ENCODE results near the gene EFEMP2. TPM values are rescaled to one million over a fixed set of nuclear protein-coding genes. Genes with fewer than 3 reads are reported as not detected.

The EFEMP2 gene
- total RNA-seq, 1 experiment from 2014 or later: 26.2 TPM

DNA sequence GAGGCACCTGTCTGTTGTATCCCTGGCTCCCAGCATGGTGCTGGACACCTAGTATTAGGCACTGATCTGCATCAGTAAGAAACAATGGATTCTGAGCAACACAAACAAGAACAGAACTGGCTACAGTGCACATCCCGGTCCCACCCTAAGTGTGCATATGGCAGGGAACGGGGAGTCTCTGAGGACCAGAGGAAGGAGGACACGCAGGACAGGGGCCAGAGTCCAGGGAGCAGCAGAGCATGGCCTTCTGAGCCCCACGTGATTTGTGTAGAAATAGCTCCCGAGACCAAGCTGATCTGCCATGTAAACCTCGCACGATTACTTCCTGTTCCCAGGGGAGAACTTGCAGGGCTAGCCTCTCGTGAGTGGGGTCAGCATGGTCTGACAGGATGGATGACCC lies 51.5 kb downstream of the EFEMP2 start:
- Histone ChIP-seq H3K23me2 (ENCODE audit: insufficient read length, low read depth, low read length, poor library complexity, severe bottlenecking) (peaks cover 3% of the 10 kb centered on the region), H4K8ac (replicated peaks; ENCODE audit: insufficient read length, low read depth, low read length) (no peak overlapping the region), H3K4me2 (ENCODE audit: insufficient read depth, insufficient read length, low read length) (no peak overlapping the region), H2BK120ac (ENCODE audit: low read depth, low read length, poor library complexity, severe bottlenecking) (no peak overlapping the region), H2BK5ac (ENCODE audit: insufficient read length, low read length) (no peak overlapping the region), H3K23ac (ENCODE audit: insufficient read length, low read depth, low read length) (no peak overlapping the region), H4K91ac (ENCODE audit: insufficient read length, low read depth, low read length) (no peak overlapping the region), H2AK5ac (ENCODE audit: insufficient read length, low read length) (peak overlapping the region; percentile 5), H4K5ac (ENCODE audit: insufficient read length, low read depth, low read length) (no peak overlapping the region), H3K18ac (ENCODE audit: insufficient read length, low read depth, low read length) (no peak overlapping the region), H3K27ac (ENCODE audit: insufficient read length, low read depth, low read length) (no peak overlapping the region), H3K9me3 (ENCODE audit: control insufficient read depth, low read depth, low read length) (no peaks in the 10 kb centered on the region), H3K79me1 (ENCODE audit: insufficient read depth, low read depth, low read length, poor library complexity, severe bottlenecking) (no peaks in the 10 kb centered on the region), H3K79me2 (ENCODE audit: insufficient read depth, low read length) (no peaks in the 10 kb centered on the region), H2BK12ac (ENCODE audit: insufficient read length, low read depth, low read length) (no peak overlapping the region), H3K56ac (ENCODE audit: insufficient read length, low read depth, low read length) (no peak overlapping the region), H3K27me3 (ENCODE audit: insufficient read depth, low read length) (no peaks in the 10 kb centered on the region), H3K9ac (ENCODE audit: extremely low read depth, insufficient read length, low read length) (no peak overlapping the region), H3K14ac (ENCODE audit: insufficient read depth, low read length) (no peak overlapping the region), H3T11ph (ENCODE audit: low read length) (no peak overlapping the region), H3K4ac (ENCODE audit: low read depth, low read length) (no peak overlapping the region), H2BK20ac (ENCODE audit: low read depth, low read length, poor library complexity, severe bottlenecking) (no peak overlapping the region), H2BK15ac (ENCODE audit: low read depth, low read length) (no peak overlapping the region), H4K20me1 (ENCODE audit: control insufficient read depth, insufficient read depth, insufficient read length) (no peaks in the 10 kb centered on the region), H3K4me1 (ENCODE audit: insufficient read depth, low read length) (no peaks in the 10 kb centered on the region), H2AFZ (ENCODE audit: low read length) (no peak overlapping the region)
- Mint-ChIP-seq H3K36me3 (ENCODE audit: insufficient read depth in 1 of 3, low read depth in 3 of 3) (no peaks in the 10 kb centered on the region; a peak in 1 of 7 replicates), H3K4me3 (no peak overlapping the region), H3K27me3 (ENCODE audit: low read depth) (peaks cover 17% of the 10 kb centered on the region), H3K27ac (no peak overlapping the region), H3K4me1 (peaks cover 0 to 8% of the 10 kb centered on the region in 2 experiments; a peak in 1 of 4 replicates), H3K9me3 (no peaks in the 10 kb centered on the region; a peak in 1 of 5 replicates)
- DNase-seq: no peak
- TF ChIP-seq CTCF (conservative IDR thresholded peaks at IDR 0.05): no peak
- no CpG with 5 or more reads among the region's 8 CpGs for WGBS (ENCODE audit: extremely low coverage, insufficient read length, low lambda C conversion rate)

Data from H9 (cell line).